ENCODE data around the gene SIRT6.
A peak's percentile ranks its signal among the peaks of the same experiment; 100 is the strongest.
"Not testable (repeated sequence)": the region's sequence is repeated elsewhere in the genome, so short reads cannot be mapped to it uniquely, and the experiment has no call there.

The SIRT6 gene

GRCh38 chr19:4182084-4182810 lies at the start of gene SIRT6, which contains the start of gene ANKRD24:
Gene SIRT6, minus strand, starts transcription at chr19:4182563. Its CDS starts 24 bp downstream, at chr19:4182539.
Gene ANKRD24, plus strand, starts transcription at chr19:4182689. Its CDS starts 3,737 bp downstream, at chr19:4186426.
- DNase-seq (ENCODE audit: low read depth in 2 of 2): peak; percentile 93

- not testable (repeated sequence) for DNase-seq (ENCODE audit: low read depth in 2 of 2)
These were observed 49.8 kb upstream of the SIRT6 start for GRCh38 chr19:4232139-4232538.

DNA sequence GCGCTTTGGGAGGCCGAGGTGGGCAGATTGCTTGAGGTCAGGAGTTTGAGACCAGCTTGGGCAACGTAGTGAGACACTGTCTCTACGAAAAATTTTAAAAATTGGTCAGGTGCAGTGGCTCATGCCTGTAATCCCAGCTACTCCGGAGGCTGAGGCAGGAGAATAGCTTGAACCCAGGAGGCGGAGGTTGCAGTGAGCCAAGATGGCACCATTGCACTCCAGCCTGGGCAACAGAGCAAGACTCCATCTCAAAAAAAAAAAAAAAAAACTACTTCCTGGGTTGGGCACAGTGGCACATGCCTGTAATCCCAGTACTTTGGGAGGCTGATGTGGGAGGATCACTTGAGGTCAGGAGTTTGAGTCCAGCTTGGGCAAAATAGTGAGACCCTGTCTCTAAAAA lies 49.2 kb upstream of the SIRT6 start:
- not testable (repeated sequence) for DNase-seq (ENCODE audit: low read depth in 2 of 2)

DNA sequence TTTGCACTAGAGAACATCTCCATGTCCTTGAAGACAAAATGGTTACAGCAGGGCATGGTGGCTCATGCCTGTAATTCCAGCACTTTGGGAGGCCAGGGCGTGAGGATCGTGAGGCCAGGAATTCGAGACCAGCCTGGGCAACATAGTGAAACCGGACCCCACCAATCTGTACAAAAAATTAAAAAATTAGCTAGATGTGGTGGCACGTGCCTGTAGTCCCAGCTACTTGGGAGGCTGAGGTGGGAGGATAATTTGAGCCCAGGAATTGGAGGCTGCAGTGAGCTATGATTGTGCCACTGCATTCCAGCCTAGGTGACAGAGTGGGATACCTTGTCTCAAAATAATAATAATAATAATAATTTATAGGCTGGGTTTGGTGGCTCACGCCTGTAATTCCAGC lies 47.9 kb upstream of the SIRT6 start:
- not testable (repeated sequence) for DNase-seq (ENCODE audit: low read depth in 2 of 2)

DNA sequence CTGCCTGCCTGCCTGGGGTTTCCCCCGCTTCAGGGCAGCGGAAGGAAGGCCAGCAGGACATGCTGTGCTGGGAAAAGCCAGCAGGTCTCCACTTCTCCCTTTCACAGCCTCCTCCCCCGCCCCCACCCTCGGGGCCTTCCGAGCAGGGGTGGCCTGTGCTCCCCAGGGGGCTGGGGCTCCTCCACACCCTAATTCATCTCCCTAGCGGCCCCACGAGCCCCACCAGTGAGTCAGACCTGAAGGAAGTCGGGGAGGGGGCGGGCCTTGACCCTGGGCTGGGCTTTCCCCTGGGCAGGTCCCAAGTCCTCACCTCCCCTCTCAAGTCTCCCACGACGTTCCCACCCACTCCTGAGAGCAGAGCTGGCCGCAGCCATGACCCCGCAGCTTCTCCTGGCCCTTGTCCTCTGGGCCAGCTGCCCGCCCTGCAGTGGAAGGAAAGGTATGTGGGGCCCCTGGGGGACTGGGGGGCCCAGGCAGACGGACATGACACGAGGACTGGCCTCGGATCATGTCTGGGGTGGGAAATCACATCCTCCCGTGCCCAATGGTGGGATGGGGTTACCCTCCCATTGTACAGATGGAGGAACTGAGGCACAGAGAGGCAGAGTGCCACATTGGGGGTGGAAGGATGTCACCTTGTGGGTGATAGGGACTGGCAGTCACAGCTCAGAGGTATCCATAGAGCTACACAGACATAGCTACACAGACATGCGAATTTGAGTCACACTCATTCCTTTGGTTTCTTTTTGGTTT lies 47.0 kb upstream of the SIRT6 start, which contains the start of gene EBI3:
TSS of gene EBI3 (plus strand) at position 345 of the 753 bp plus-strand sequence. CDS start at position 373, 28 bp downstream.
- peak; percentile 37 to 47 for DNase-seq (ENCODE audit: low read depth in 2 of 2)

DNA sequence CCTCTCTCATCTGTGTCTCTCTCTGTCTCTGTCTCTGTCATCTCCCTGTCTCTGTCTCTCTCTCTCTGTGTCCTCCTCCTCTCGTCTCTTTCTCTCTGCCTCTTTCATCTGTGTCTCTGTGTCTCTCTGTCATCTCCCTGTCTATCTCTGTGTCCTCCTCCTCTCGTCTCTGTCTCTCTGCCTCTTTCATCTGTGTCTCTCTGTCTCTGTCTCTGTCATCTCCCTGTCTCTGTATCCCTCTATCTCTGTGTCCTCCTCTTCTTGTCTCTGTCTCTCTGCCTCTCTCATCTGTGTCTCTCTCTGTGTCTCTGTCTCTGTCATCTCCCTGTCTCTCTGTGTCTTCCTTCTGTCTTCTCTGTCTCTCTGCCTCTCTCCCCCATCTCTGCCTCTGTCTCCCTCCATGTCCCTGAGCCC lies 46.4 kb upstream of the SIRT6 start:
- no peak for DNase-seq (ENCODE audit: low read depth in 2 of 2)

- no peak for DNase-seq (ENCODE audit: low read depth in 2 of 2)
These were observed 45.4 kb upstream of the SIRT6 start for GRCh38 chr19:4227771-4228170.

DNA sequence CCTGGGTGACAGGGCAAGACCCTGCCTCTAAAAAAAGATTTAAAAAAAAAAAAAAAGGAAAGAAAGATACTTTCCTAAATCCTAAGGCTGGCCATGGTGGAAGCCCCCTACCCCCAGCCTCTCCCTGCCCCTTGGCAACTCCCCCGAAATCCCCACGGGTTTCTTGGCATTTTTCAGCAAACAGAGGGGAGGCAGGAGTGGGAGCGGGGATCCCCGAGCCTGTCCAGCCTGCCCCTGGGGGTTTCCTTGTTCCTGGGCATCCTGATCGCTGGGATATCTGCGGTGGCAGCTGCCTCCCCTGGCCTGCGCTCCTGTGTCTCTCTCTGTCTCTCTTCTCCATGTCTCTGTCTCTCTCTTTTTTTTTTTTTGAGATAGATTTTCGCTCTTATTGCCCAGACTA lies 43.5 kb upstream of the SIRT6 start:
- no peak for DNase-seq (ENCODE audit: low read depth in 2 of 2)

DNA sequence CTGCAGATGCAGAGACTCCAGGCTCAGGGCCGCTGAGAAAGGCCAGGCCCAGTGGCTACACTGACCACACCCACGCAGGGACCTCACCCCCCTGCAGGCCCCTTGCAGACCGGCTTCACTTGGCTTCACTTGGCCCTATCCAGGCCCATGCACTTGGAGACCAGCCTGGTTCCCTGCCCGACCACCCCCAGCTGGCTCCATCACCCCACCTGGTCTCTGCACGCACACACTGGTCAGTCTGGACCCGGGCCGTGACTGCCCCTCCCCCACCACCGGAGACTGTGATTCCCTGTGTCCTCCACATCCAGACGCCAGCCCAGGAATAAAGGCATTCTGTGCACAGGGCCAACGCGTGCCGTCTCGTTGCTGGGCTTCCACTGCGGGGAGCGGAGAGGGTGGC lies 42.1 kb upstream of the SIRT6 start:
- no peak for DNase-seq (ENCODE audit: low read depth in 2 of 2)

DNA sequence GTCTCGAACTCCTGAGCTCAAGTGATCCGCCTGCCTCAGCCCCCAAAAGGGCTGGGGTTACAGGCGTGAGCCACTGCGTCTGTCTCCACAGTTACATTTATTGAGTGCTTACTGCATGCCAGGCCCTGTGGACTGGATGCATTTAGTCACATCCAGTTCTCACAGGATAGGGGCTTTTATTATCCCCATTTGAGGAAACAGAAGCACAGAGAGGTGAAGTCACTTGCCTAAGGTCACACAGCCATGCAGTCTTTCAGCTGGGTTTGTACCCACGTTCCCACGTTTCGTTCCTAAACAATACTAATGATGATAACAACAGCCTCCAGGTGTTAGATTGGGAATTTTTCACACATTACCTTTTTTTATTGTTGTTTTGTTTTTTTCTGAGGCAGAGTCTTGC lies 37.8 kb upstream of the SIRT6 start:
- no peak for DNase-seq (ENCODE audit: low read depth in 2 of 2)

GRCh38 chr19:4218523-4218922 lies 36.2 kb upstream of the SIRT6 start:
- DNase-seq (ENCODE audit: low read depth in 2 of 2): not testable (repeated sequence)

- DNase-seq (ENCODE audit: low read depth in 2 of 2): no peak
These were observed 35.3 kb upstream of the SIRT6 start for GRCh38 chr19:4217429-4218264.

DNA sequence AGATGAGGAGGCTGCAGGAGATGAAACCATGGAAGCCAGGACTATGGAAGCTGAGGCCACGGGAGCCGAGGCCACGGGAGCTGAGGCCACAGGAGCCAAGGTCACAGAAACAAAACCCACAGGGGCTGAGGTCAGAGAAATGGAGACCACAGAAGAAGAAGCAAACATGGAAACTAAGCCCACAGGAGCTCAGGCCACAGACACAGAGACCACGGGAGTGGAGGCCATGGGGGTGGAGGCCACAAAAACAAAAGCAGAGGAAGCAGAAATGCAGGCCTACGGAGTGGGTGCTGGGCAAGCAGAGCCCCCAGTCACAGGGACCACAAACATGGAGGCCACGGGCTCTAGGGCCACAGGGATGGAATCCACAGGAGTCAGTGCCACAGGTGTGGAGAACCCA lies 34.5 kb upstream of the SIRT6 start:
- DNase-seq (ENCODE audit: low read depth in 2 of 2): no peak

GRCh38 chr19:4215807-4216206 lies 33.4 kb upstream of the SIRT6 start:
- no peak for DNase-seq (ENCODE audit: low read depth in 2 of 2)

- no peak for DNase-seq (ENCODE audit: low read depth in 2 of 2)
These were observed 30.8 kb upstream of the SIRT6 start for GRCh38 chr19:4213116-4213515.

DNA sequence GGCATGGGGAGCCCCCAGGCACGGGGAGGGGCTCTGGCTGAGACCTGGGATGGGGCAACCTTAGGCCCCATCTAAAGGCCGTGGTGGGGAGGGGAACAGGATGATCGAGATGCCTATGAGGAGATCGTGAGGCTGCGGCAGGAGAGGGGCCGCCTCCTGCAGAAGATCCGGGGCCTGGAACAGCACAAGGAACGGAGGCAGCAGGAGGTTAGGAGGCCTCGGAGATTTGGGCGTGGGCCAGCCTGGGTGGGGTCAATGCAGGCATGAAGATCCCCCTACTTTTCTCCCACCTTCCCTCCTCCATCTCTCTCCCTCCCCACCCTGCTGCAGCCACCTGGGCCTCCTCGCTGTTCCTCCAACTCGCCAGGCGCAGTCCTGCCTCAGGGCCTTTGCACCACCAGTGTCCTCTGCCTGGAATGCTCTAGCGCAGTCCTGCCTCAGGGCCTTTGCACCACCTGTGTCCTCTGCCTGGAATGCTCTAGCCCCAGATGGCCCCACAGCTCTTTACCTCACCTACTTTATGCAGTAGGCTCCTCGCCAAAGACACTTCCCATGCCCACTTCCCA lies 27.9 kb upstream of the SIRT6 start:
- no peak for DNase-seq (ENCODE audit: low read depth in 2 of 2)

GRCh38 chr19:4208385-4209094 lies 26.2 kb upstream of the SIRT6 start:
- no peak for DNase-seq (ENCODE audit: low read depth in 2 of 2)

DNA sequence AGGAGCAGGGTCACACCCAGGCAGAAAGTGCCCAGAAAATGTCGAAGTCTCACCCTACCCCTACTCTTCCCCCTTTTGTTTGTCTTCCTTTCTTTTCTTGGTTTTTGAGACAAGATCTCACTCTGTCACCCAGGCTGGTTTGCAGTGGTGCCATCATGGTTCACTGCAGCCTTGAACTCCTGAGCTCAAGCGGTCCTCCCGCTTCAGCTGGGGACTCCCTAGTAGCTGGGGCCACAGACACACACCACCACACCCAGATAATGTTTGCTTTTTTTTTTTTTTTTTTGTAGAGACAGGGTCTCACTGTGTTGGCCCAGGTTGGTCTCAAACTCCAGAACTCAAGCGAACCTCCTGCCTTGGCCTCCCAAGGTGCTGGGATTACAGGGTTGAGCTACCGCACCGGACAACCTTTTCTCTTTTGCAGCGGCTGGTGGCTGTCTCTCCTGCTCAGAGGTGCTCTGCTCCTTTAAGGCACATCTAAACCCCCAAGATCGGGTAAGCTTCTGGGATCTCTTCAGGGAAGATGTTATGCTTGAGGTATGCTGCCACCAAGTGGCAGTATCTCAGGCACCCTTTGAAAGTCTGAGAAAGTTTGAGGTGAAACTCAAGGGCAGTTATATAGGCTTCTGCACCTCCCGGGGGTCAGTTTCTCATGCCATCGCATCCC lies 24.6 kb upstream of the SIRT6 start:
- no peak for DNase-seq (ENCODE audit: low read depth in 2 of 2)

DNA sequence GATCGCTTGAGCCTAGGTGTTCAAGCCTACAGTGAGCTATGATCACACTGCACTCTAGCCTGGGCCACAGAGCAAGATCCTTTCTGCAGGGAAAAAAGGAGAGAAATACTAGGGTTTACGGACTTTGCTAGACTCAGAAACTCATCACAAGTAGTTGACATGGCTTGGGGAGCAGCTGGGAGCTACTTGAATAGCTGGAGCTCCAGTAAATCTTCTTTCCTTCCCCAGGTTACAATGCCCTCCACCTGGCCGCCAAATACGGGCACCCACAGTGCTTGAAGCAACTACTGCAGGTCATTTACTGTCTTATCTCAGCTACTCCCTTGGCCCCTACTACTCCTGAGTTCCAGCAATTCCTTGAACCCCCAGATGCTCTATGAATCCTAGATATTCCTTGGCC lies 19.4 kb upstream of the SIRT6 start:
- DNase-seq (ENCODE audit: low read depth in 2 of 2): no peak

DNA sequence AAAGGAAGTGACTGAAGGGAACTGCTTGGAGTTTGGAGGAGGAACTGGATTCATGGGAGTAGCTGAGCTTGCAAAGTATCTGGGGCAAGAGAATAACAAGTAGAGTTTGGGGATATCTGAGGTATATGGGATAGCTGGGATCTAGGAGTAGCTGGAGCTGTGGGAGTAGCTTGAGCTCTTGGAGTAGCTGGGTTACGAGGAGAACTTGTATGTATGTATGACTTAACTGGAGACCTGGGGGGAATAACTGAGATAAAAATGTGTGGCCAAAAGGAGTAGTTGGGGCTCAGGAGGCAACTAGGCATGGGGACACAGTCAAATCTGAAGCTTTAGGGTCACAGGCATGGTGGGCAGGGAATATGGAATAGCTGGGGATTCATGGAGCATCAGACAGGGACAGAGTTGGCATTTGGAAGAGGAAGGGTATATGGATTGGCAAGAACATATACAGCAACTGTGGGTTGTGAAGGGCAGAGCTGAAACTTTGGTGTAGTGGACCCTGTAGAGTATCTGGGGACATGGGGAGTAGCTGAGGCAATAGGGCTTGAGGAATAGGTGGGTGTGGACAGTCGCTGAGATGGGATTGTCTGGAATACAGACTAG lies 18.7 kb upstream of the SIRT6 start:
- no peak for DNase-seq (ENCODE audit: low read depth in 2 of 2)

Measured in activated CD4-positive, alpha-beta T cell treated with anti-CD3 and anti-CD28 coated beads for 24 hours (primary cell).